Liver (tissue), 9 donors: ENCODE measurements around the gene STAP2. TPM values are rescaled to one million over a fixed set of nuclear protein-coding genes. Genes with fewer than 3 reads are reported as not detected.

ENCODE experiments used
- DNase-seq: peaks from one replicate; pipeline ENCODE4 v3.0.0-alpha.2; 2017; ENCODE audit warnings: low spot score
- H3K27ac ChIP-seq, 2 donors: one replicate each; pipeline ENCODE4 v1.7.0; 2013; ENCODE audit warnings: inconsistent platforms in 2 of 2, low read length in 2 of 2, control low read depth in 1 of 2, low read depth in 1 of 2, mild to moderate bottlenecking in 1 of 2
- H3K27me3 ChIP-seq, 4 donors: one replicate each; pipeline versions ENCODE4 v1.6.1 to v1.7.0; 2013; ENCODE audit warnings: low read length in 3 of 4, inconsistent platforms in 1 of 4, mild to moderate bottlenecking in 1 of 4, moderate library complexity in 1 of 4; ENCODE audit not compliant: control insufficient read depth in 4 of 4, insufficient read depth in 4 of 4
- H3K36me3 ChIP-seq, 4 donors: one replicate each; pipeline versions ENCODE4 v1.6.1 to v1.7.0; 2013; ENCODE audit warnings: low read length in 3 of 4, mild to moderate bottlenecking in 3 of 4, low read depth in 1 of 4, moderate library complexity in 1 of 4; ENCODE audit not compliant: control insufficient read depth in 4 of 4, insufficient read depth in 3 of 4
- H3K4me1 ChIP-seq, 4 donors: one replicate each; pipeline versions ENCODE4 v1.6.1 to v1.7.0; 2013; ENCODE audit warnings: low read length in 3 of 4, mild to moderate bottlenecking in 3 of 4, moderate library complexity in 1 of 4; ENCODE audit not compliant: control insufficient read depth in 4 of 4, insufficient read depth in 4 of 4
- H3K4me3 ChIP-seq, 3 donors: one replicate each; pipeline versions ENCODE4 v1.6.1 to v1.7.0; 2013; ENCODE audit warnings: low read length in 3 of 3, control low read depth in 1 of 3, low read depth in 1 of 3, mild to moderate bottlenecking in 1 of 3
- H3K9ac ChIP-seq, 2 donors: one replicate each; pipeline ENCODE4 v1.7.0; 2013; ENCODE audit warnings: low read length in 2 of 2, mild to moderate bottlenecking in 2 of 2, moderate library complexity in 2 of 2, control low read depth in 1 of 2, low read depth in 1 of 2
- H3K9me3 ChIP-seq, 4 donors: one replicate each; pipeline versions ENCODE4 v1.6.1 to v1.7.0; 2013; ENCODE audit warnings: low read length in 3 of 4; ENCODE audit not compliant: control insufficient read depth in 4 of 4
- ATF3 ChIP-seq: IDR thresholded peaks from 2 replicates; pipeline ENCODE4 v1.6.1; 2016; ENCODE audit warnings: antibody characterized with exemption
- CTCF ChIP-seq: fragments of 150-350 bp; IDR thresholded peaks from 2 replicates; pipeline ENCODE4 v1.5.1; 2017; ENCODE audit warnings: improper control_type of control experiment, low read depth, low read length; ENCODE audit not compliant: missing input control
- EGR1 ChIP-seq, 2 donors: IDR thresholded peaks; 2 replicates each; pipeline ENCODE4 v1.6.1; 2016 to 2018; ENCODE audit warnings: antibody characterized with exemption in 2 of 2, low read depth in 2 of 2
- FOXA1 ChIP-seq: IDR thresholded peaks from 2 replicates; pipeline ENCODE4 v1.6.1; 2016; ENCODE audit warnings: antibody characterized with exemption
- FOXA2 ChIP-seq: IDR thresholded peaks from 2 replicates; pipeline ENCODE4 v1.6.1; 2016; ENCODE audit warnings: antibody characterized with exemption
- GABPA ChIP-seq, 2 donors: IDR thresholded peaks in 1 of 2; conservative IDR thresholded peaks in 1 of 2; 2 replicates each; pipeline ENCODE4 v1.6.1; 2016; ENCODE audit warnings: antibody characterized with exemption in 2 of 2, mild to moderate bottlenecking in 1 of 2, moderate library complexity in 1 of 2
- HNF4A ChIP-seq, 2 donors: conservative IDR thresholded peaks; 2 replicates each; pipeline ENCODE4 v1.6.1; 2016; ENCODE audit warnings: antibody characterized with exemption in 2 of 2, mild to moderate bottlenecking in 2 of 2
- HNF4G ChIP-seq: IDR thresholded peaks from 2 replicates; pipeline ENCODE4 v1.6.1; 2016; ENCODE audit warnings: antibody characterized with exemption
- JUND ChIP-seq, 2 donors: IDR thresholded peaks; 2 replicates each; pipeline ENCODE4 v1.6.1; 2016; ENCODE audit warnings: antibody characterized with exemption in 2 of 2
- MAX ChIP-seq: IDR thresholded peaks from 2 replicates; pipeline ENCODE4 v1.6.1; 2016; ENCODE audit warnings: antibody characterized with exemption
- NR2F2 ChIP-seq: IDR thresholded peaks from 2 replicates; pipeline ENCODE4 v1.6.1; 2016; ENCODE audit warnings: antibody characterized with exemption
- RAD21 ChIP-seq, 2 donors: IDR thresholded peaks; 2 replicates each; pipeline ENCODE4 v1.6.1; 2016; ENCODE audit warnings: antibody characterized with exemption in 2 of 2, mild to moderate bottlenecking in 2 of 2
- REST ChIP-seq: IDR thresholded peaks from 2 replicates; pipeline ENCODE4 v1.6.1; 2016; ENCODE audit warnings: antibody characterized with exemption, mild to moderate bottlenecking
- RXRA ChIP-seq, 2 donors: IDR thresholded peaks; 2 replicates each; pipeline ENCODE4 v1.6.1; 2017 to 2018; ENCODE audit warnings: antibody characterized with exemption in 2 of 2, mild to moderate bottlenecking in 1 of 2
- SP1 ChIP-seq: IDR thresholded peaks from 2 replicates; pipeline ENCODE4 v1.6.1; 2018; ENCODE audit warnings: antibody characterized with exemption, mild to moderate bottlenecking
- TAF1 ChIP-seq: conservative IDR thresholded peaks from 2 replicates; pipeline ENCODE4 v1.6.1; 2016; ENCODE audit warnings: antibody characterized with exemption, mild to moderate bottlenecking
- YY1 ChIP-seq: IDR thresholded peaks from 2 replicates; pipeline ENCODE4 v1.6.1; 2016; ENCODE audit warnings: antibody characterized with exemption, mild to moderate bottlenecking
- ZBTB33 ChIP-seq: IDR thresholded peaks from 2 replicates; pipeline ENCODE4 v1.6.1; 2016; ENCODE audit warnings: antibody characterized with exemption
- WGBS: extraction: QIAGEN DNeasy Blood & Tissue Kit; methylation state at CpG from one replicate; pipeline ENCODE4 v1.1.7; 2013; 5-methylcytosine and 5-hydroxymethylcytosine counted together
- polyA plus RNA-seq, 2 donors: library from polyadenylated mRNA; stranded (reverse) in 1 of 2; unstranded in 1 of 2; fragments of 200-250 nt in 1 of 2; fragments of >200 nt in 1 of 2; fragmentation: Nextera tagmentation in 1 of 2; extraction: Ambion mirVana in 1 of 2; gene quantifications; one replicate each; pipeline versions ENCODE4 v1.2.1 to v1.2.3, GENCODE V29; 2013 to 2015
- total RNA-seq, 2 donors: library from RNA; depleted of rRNA; stranded (reverse); fragments of >200 nt; gene quantifications; one replicate each; pipeline ENCODE4 v1.2.3, GENCODE V29; 2014
- donor health status: healthy.
- donor health status: healthy.
- donor health status: healthy.
- donor health status: healthy.
- donor health status: healthy.

STAP2 gene
- total and polyA plus RNA-seq, 4 donors = 8.6 to 26.4 (median 24.0) TPM

GRCh38 chr19:4362101-4362828, 23.6 kb upstream of the STAP2 start:
- Histone ChIP-seq H3K27ac (no peak overlapping the region), H3K9me3 (no peaks in the 10 kb centered on the region), H3K9ac (no peak overlapping the region), H3K27me3 (no peaks in the 10 kb centered on the region), H3K36me3 (peaks cover 10 to 67% (median 34%) of the 10 kb centered on the region in 4 donors), H3K4me1 (peaks cover 0 to 4% (median 0%) of the 10 kb centered on the region in 4 donors), H3K4me3 (no peak overlapping the region)
- 87% methylated on average over 32 of the region's 32 CpGs for WGBS
- no peak for TF ChIP-seq HNF4G
- TF ChIP-seq RXRA (IDR thresholded peaks at IDR 0.05) = no peak
- TF ChIP-seq TAF1 = no peak
- no peak for TF ChIP-seq RAD21 (IDR thresholded peaks at IDR 0.05)
- TF ChIP-seq MAX = no peak
- TF ChIP-seq FOXA2 = no peak
- TF ChIP-seq ATF3 = no peak
- no peak for DNase-seq

GRCh38 chr19:4361152-4362046, 22.8 kb upstream of the STAP2 start:
- peaks cover 0 to 4% (median 0%) of the 10 kb centered on the region in 4 donors for H3K4me1 ChIP-seq
- TF ChIP-seq GABPA (IDR thresholded peaks at IDR 0.05 in 1 of 2, conservative IDR thresholded peaks at IDR 0.05 in 1 of 2) (no peak), TAF1 (no peak), YY1 (no peak), NR2F2 (no peak), HNF4G (no peak), EGR1 (IDR thresholded peaks at IDR 0.05; ENCODE audit: low read depth in 2 of 2) (no peak), RXRA (IDR thresholded peaks at IDR 0.05) (no peak), MAX (no peak), RAD21 (IDR thresholded peaks at IDR 0.05) (no peak), CTCF (no peak), FOXA2 (no peak), HNF4A (conservative IDR thresholded peaks at IDR 0.05) (no peak), ZBTB33 (no peak), REST (no peak), ATF3 (no peak), SP1 (no peak), FOXA1 (no peak), JUND (IDR thresholded peaks at IDR 0.05) (no peak)
- 91% methylated on average over 50 of the region's 50 CpGs for WGBS
- H3K36me3 ChIP-seq = peaks cover 9 to 69% (median 35%) of the 10 kb centered on the region in 4 donors
- no peak overlapping the region for H3K4me3 ChIP-seq
- no peak overlapping the region for H3K27ac ChIP-seq
- no peaks in the 10 kb centered on the region for H3K9me3 ChIP-seq
- DNase-seq = no peak
- no peak overlapping the region for H3K9ac ChIP-seq
- H3K27me3 ChIP-seq = no peaks in the 10 kb centered on the region
